H1 (cell line): ENCODE results near the gene GREB1.

Experiments
- BCL11A ChIP-seq, 2 experiments: IDR thresholded peaks; one replicate each; pipeline ENCODE4 v1.6.1; 2011; ENCODE audit warnings: low read depth in 2 of 2, low read length in 2 of 2, mild to moderate bottlenecking in 2 of 2
- CBX8 ChIP-seq: fragments of 300-800, 300-1000 bp; sonication (generic); IDR thresholded peaks from 2 replicates; pipeline ENCODE4 v1.7.1; 2016; ENCODE audit warnings: low read depth, low read length, borderline replicate concordance
- EP300 ChIP-seq, 2 experiments: IDR thresholded peaks; 1 replicate in 1 of 2; 2 replicates in 1 of 2; pipeline ENCODE4 v1.6.1; 2011 to 2012; ENCODE audit warnings: low read depth in 2 of 2, low read length in 2 of 2, mild to moderate bottlenecking in 2 of 2, borderline replicate concordance in 1 of 2, inconsistent platforms in 1 of 2, moderate library complexity in 1 of 2
- EZH2 ChIP-seq: fragments of 200-600 bp; sonication (generic); IDR thresholded peaks from 2 replicates; pipeline ENCODE4 v1.7.1; 2012; ENCODE audit warnings: low read depth, mild to moderate bottlenecking, moderate library complexity, low read length, inconsistent platforms; ENCODE audit not compliant: severe bottlenecking
- JUN ChIP-seq: IDR thresholded peaks from 2 replicates; pipeline ENCODE4 v1.6.1; 2011; ENCODE audit warnings: low read depth, mild to moderate bottlenecking, improper control_type of control experiment, low read length
- JUND ChIP-seq: IDR thresholded peaks from 2 replicates; pipeline ENCODE4 v1.6.1; 2011; ENCODE audit warnings: mild to moderate bottlenecking, improper control_type of control experiment, low read length
- KDM5A ChIP-seq: fragments of 200-600 bp; IDR thresholded peaks from 2 replicates; pipeline ENCODE4 v1.7.1; 2012; ENCODE audit warnings: mild to moderate bottlenecking, low read length, inconsistent platforms, mixed read lengths
- POLR2A ChIP-seq, 2 experiments: IDR thresholded peaks; 1 replicate in 1 of 2; 2 replicates in 1 of 2; pipeline ENCODE4 v1.6.1; 2011; ENCODE audit warnings: low read depth in 2 of 2, low read length in 2 of 2, mild to moderate bottlenecking in 2 of 2; ENCODE audit errors: control extremely low read depth in 1 of 2
- RNF2 ChIP-seq: fragments of 200-900, 300-1000 bp; sonication (generic); IDR thresholded peaks from 2 replicates; pipeline ENCODE4 v1.7.1; 2016; ENCODE audit warnings: borderline replicate concordance, low read depth, mild to moderate bottlenecking, antibody characterized with exemption, low read length; ENCODE audit not compliant: poor library complexity, severe bottlenecking; ENCODE audit errors: missing control alignments
- SIN3A ChIP-seq, 2 experiments: IDR thresholded peaks in 1 of 2; conservative IDR thresholded peaks in 1 of 2; 2 replicates each; pipeline ENCODE4 v1.6.1; 2011 to 2012; ENCODE audit warnings: low read length in 2 of 2, improper control_type of control experiment in 1 of 2, low read depth in 1 of 2, mild to moderate bottlenecking in 1 of 2
- SP1 ChIP-seq: IDR thresholded peaks from 2 replicates; pipeline ENCODE4 v1.6.1; 2011; ENCODE audit warnings: low read depth, low read length
- TAF1 ChIP-seq: IDR thresholded peaks from 2 replicates; pipeline ENCODE4 v1.6.1; 2011; ENCODE audit warnings: mild to moderate bottlenecking, low read depth, low read length
- TF ChIP-seq, protein P1 (sequence below), 3 experiments: IDR thresholded peaks; 1 replicate in 2 of 3; 2 replicates in 1 of 3; pipeline versions ENCODE4 v1.5.1 to v1.6.1; 2011; ENCODE audit warnings: low read length in 3 of 3, mild to moderate bottlenecking in 3 of 3, inconsistent platforms in 2 of 3, low read depth in 1 of 3, moderate library complexity in 1 of 3; ENCODE audit not compliant: insufficient read depth in 1 of 3; ENCODE audit errors: control extremely low read depth in 1 of 3

DNA sequence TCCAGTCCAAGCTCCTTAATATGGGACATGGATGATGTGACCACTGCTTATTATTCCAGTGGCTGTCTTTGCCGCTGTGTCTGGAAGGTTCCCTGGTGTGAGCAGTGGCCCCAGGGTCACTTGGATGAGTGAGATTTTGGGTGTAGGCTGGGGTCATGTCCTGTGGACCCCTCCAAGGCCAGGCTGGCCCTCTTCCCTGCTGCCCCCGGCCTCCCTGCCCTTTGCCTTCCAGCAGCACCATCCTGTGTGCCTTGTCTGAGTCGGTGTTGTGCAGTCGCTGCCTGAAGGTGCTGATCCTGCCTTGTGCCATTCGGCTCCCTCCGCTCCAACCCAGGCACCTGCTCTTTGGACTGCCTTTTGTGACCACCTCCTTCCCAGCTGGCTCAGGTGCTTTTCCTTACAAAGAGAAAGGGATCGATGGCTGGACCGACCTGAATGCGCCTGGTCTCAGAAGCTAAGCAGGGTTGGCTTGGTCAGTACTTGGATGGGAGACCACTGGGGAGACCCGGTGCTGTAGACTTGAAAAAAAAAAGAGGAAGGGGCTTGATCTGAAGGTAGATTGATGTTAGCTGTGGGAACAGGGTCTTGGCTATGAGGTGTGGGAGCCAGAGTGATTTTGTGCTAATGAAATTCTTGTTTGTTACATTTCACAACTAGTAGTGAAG lies 16.7 kb upstream of the GREB1 start:
- TF ChIP-seq RNF2 (no peak), EP300 (IDR thresholded peaks at IDR 0.05; ENCODE audit: borderline replicate concordance in 1 of 2, low read depth in 2 of 2, low read length in 2 of 2) (no peak), EZH2 (no peak), KDM5A (no peak), CBX8 (no peak), BCL11A (IDR thresholded peaks at IDR 0.05; ENCODE audit: low read depth in 2 of 2, low read length in 2 of 2) (no peak), SP1 (no peak), JUN (no peak), TAF1 (no peak), POLR2A (IDR thresholded peaks at IDR 0.05; ENCODE audit: control extremely low read depth in 1 of 2, low read depth in 2 of 2, low read length in 2 of 2) (no peak), SIN3A (conservative IDR thresholded peaks at IDR 0.05 in 1 of 2, IDR thresholded peaks at IDR 0.05 in 1 of 2; ENCODE audit: low read depth in 1 of 2, low read length in 2 of 2) (no peak), JUND (no peak)
- TF ChIP-seq, protein P1, sequence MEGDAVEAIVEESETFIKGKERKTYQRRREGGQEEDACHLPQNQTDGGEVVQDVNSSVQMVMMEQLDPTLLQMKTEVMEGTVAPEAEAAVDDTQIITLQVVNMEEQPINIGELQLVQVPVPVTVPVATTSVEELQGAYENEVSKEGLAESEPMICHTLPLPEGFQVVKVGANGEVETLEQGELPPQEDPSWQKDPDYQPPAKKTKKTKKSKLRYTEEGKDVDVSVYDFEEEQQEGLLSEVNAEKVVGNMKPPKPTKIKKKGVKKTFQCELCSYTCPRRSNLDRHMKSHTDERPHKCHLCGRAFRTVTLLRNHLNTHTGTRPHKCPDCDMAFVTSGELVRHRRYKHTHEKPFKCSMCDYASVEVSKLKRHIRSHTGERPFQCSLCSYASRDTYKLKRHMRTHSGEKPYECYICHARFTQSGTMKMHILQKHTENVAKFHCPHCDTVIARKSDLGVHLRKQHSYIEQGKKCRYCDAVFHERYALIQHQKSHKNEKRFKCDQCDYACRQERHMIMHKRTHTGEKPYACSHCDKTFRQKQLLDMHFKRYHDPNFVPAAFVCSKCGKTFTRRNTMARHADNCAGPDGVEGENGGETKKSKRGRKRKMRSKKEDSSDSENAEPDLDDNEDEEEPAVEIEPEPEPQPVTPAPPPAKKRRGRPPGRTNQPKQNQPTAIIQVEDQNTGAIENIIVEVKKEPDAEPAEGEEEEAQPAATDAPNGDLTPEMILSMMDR (IDR thresholded peaks at IDR 0.05; ENCODE audit: control extremely low read depth in 1 of 3, insufficient read depth in 1 of 3, low read depth in 1 of 3, low read length in 3 of 3): no peak
